Measurements from ENCODE around the gene EFHD2. TPM values are rescaled to one million over a fixed set of nuclear protein-coding genes. Genes with fewer than 3 reads are reported as not detected.
A peak's percentile ranks its signal among the peaks of the same experiment; 100 is the strongest.

EFHD2 gene
- polyA plus RNA-seq, 3 donors, result 314 to 329 (median 323) TPM

DNA sequence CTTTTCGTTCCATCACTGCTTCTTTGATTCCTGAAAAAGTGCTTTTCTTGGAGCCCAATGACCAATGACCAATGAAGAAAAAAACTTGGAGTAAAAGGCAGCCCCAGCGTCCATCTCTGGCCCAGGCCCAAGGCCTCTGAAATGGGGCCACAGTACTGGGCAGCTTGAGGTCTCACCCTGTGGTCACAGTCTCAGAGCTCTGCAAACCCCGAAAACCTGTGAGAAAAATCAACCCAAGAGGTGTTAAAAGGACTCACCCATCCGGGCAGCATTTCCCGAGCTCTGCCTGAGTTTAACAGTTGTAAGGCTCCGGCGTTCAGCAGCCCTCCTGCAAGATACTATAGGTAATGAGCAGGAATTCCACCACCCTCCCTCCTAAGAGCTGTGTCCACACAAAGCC is 2.1 kb upstream of the EFHD2 start:
- Mint-ChIP-seq H3K4me3 (no peak overlapping the region), H3K4me1 (peaks cover 16% of the 10 kb centered on the region), H3K36me3 (peaks cover 16 to 19% of the 10 kb centered on the region in 2 donors), H3K27ac (peak overlapping the region in 3 of 7 donors; percentile 13 to 76 (median 68)), H3K27me3 (ENCODE audit: low read depth in 3 of 3) (peaks cover 8 to 23% (median 18%) of the 10 kb centered on the region in 3 donors), H3K9me3 (peaks cover 0 to 5% (median 0%) of the 10 kb centered on the region in 7 donors)
- Histone ChIP-seq H3K9me3 (replicated peaks in 1 of 2; ENCODE audit: control insufficient read depth in 1 of 2, insufficient read depth in 1 of 2, low read length in 2 of 2) (no peaks in the 10 kb centered on the region), H3K27ac (ENCODE audit: low read depth in 1 of 2, low read length in 2 of 2) (no peak overlapping the region), H3K4me1 (ENCODE audit: control insufficient read depth in 1 of 2, insufficient read depth in 2 of 2, low read length in 2 of 2) (peaks cover 11 to 13% of the 10 kb centered on the region in 2 donors), H3K4me3 (replicated peaks in 1 of 3; ENCODE audit: low read depth in 2 of 3, low read length in 3 of 3) (no peak overlapping the region), H3K79me2 (ENCODE audit: insufficient read depth, low read length) (peaks cover 29% of the 10 kb centered on the region), H3K9ac (ENCODE audit: insufficient read depth, low read length, poor library complexity, severe bottlenecking) (no peak overlapping the region), H3K4me2 (replicated peaks; ENCODE audit: extremely low read depth, low read length, poor library complexity, severe bottlenecking) (no peak overlapping the region), H3K27me3 (ENCODE audit: control insufficient read depth in 2 of 2, insufficient read depth in 2 of 2, low read length in 2 of 2) (peaks cover 0 to 16% of the 10 kb centered on the region in 2 donors), H4K20me1 (ENCODE audit: insufficient read depth, low read length) (peaks cover 26% of the 10 kb centered on the region), H2AFZ (ENCODE audit: insufficient read depth, low read depth, low read length, poor library complexity, severe bottlenecking) (no peak overlapping the region), H3K36me3 (replicated peaks in 1 of 2; ENCODE audit: control insufficient read depth in 1 of 2, insufficient read depth in 2 of 2, low read length in 2 of 2) (peaks cover 0 to 3% of the 10 kb centered on the region in 2 donors)
- TF ChIP-seq, protein P1, sequence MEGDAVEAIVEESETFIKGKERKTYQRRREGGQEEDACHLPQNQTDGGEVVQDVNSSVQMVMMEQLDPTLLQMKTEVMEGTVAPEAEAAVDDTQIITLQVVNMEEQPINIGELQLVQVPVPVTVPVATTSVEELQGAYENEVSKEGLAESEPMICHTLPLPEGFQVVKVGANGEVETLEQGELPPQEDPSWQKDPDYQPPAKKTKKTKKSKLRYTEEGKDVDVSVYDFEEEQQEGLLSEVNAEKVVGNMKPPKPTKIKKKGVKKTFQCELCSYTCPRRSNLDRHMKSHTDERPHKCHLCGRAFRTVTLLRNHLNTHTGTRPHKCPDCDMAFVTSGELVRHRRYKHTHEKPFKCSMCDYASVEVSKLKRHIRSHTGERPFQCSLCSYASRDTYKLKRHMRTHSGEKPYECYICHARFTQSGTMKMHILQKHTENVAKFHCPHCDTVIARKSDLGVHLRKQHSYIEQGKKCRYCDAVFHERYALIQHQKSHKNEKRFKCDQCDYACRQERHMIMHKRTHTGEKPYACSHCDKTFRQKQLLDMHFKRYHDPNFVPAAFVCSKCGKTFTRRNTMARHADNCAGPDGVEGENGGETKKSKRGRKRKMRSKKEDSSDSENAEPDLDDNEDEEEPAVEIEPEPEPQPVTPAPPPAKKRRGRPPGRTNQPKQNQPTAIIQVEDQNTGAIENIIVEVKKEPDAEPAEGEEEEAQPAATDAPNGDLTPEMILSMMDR (IDR thresholded peaks at IDR 0.05), result no peak
- intact Hi-C loops (cut with micrococcal nuclease), result no loop called here
- DNase-seq, result no peak
- 92% methylated on average over 3 of the region's 7 CpGs for WGBS (ENCODE audit: insufficient coverage)

DNA sequence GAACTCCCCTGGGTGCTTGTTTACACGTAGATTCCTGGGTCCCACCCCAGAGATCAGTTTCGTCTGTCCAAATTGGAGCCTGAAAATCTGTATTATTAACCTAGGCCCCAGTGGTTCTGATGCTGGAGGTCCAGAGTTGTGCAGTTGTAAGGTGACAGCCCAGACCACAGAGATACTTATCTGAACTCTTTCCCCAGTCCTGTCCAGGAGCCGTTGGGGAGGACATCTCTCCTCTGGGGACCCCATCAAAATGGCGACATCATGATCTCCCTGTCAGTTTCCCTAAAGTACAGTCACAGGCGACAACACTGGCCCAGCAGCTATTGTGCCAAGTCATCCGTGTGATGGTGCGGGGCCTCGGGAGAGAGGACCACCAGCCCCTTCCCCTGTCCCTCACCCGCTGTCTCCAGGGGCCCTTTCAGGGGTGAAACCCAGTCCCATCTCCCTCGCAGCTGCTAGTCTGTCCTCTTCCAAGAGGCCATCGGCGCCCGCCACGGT is 749 bp upstream of the EFHD2 start:
- peaks cover 25 to 26% of the 10 kb centered on the region in 2 donors for H3K4me1 ChIP-seq (ENCODE audit: control insufficient read depth in 1 of 2, insufficient read depth in 2 of 2, low read length in 2 of 2)

More for the DNA sequence above, 749 bp upstream of the EFHD2 start:
- Histone ChIP-seq H3K36me3 (replicated peaks in 1 of 2; ENCODE audit: control insufficient read depth in 1 of 2, insufficient read depth in 2 of 2, low read length in 2 of 2) (peaks cover 13 to 16% of the 10 kb centered on the region in 2 donors), H3K4me2 (replicated peaks; ENCODE audit: extremely low read depth, low read length, poor library complexity, severe bottlenecking) (peak overlapping the region; percentile 84), H3K27ac (ENCODE audit: low read depth in 1 of 2, low read length in 2 of 2) (peak overlapping the region; percentile 45 to 95), H3K27me3 (ENCODE audit: control insufficient read depth in 2 of 2, insufficient read depth in 2 of 2, low read length in 2 of 2) (peaks cover 0 to 16% of the 10 kb centered on the region in 2 donors), H3K9me3 (replicated peaks in 1 of 2; ENCODE audit: control insufficient read depth in 1 of 2, insufficient read depth in 1 of 2, low read length in 2 of 2) (no peaks in the 10 kb centered on the region), H3K79me2 (ENCODE audit: insufficient read depth, low read length) (peaks cover 42% of the 10 kb centered on the region), H2AFZ (ENCODE audit: insufficient read depth, low read depth, low read length, poor library complexity, severe bottlenecking) (peak overlapping the region; percentile 60), H4K20me1 (ENCODE audit: insufficient read depth, low read length) (peaks cover 40% of the 10 kb centered on the region), H3K4me3 (replicated peaks in 1 of 3; ENCODE audit: low read depth in 2 of 3, low read length in 3 of 3) (peak overlapping the region; percentile 43 to 100 (median 92)), H3K9ac (ENCODE audit: insufficient read depth, low read length, poor library complexity, severe bottlenecking) (peak overlapping the region; percentile 96)
- peaks cover 8 to 21% (median 18%) of the 10 kb centered on the region in 3 donors for H3K27me3 Mint-ChIP-seq (ENCODE audit: low read depth in 3 of 3)
- peak overlapping the region; percentile 85 to 98 (median 96) for H3K27ac Mint-ChIP-seq
- peaks cover 26 to 32% of the 10 kb centered on the region in 2 donors for H3K36me3 Mint-ChIP-seq
- DNase-seq, result peak in 2 of 3 donors; percentile 72 to 89
- WGBS (ENCODE audit: insufficient coverage), result 29% methylated on average over 14 of the region's 14 CpGs
- TF ChIP-seq, protein P1 (IDR thresholded peaks at IDR 0.05), result no peak
- intact Hi-C loops (cut with micrococcal nuclease), result no loop called here
- peaks cover 29% of the 10 kb centered on the region for H3K4me1 Mint-ChIP-seq
- peaks cover 0 to 5% (median 0%) of the 10 kb centered on the region in 7 donors for H3K9me3 Mint-ChIP-seq
- peak overlapping the region; percentile 73 to 85 for H3K4me3 Mint-ChIP-seq
